T-helper 2 cell (primary cell): ENCODE data around the gene SMCO2.

Experiments used
- DNase-seq, 5 experiments: peaks; one replicate each; pipeline versions ENCODE4 v3.0.0 to v3.0.0-alpha.2; 2012 to 2022
- total RNA-seq, 2 donors: gene quantifications; one replicate each; lab custom pipeline; 2026; lab: John Stamatoyannopoulos, UW

SMCO2 gene
- total RNA-seq: 0 reads per million in 2 donors

DNA sequence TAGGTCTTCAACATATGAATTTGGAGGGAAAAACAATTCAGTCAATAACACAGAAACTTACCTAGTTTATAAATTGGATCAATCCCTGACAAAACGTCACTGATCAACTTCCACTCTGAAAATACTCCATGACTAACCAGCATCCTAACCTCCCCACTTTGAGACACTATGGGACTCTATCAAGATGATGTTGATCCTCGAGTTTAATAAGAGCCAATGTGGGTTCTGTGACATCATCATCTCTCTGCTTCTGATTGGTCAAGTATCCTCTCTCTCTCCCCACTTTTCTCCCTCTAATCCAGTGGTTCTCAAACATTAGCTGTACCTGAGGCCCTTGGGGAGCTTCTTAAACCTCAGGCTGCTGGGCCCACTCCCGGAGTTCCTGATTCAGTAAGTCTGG, at the start of gene SMCO2:
TSS of gene SMCO2 (plus strand) at position 301 of the 400 bp plus-strand sequence. CDS start 23,896 bp downstream, outside the sequence.
- no peak for DNase-seq

DNA sequence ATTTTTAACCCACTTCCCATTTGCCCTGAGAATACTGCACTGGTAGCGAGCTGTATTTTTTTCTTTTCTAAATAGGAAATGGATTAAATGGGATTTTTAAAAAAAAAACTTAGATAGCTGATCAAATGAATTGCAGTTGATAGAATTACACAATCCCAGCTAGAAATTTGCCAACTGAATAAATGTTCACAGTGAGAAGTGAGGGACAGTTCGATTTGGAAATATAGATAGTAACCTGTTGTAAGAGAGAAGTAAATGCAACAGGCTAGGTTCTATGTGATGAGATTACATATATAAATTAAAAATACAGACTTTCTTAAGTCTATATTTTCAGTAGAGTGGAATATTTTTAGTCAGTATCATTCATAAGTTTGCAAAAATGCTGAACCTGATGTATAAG, 48.1 kb upstream of the SMCO2 start:
- no peak for DNase-seq

- no peak for DNase-seq
Measured at GRCh38 chr12:27399074-27399473, 47.5 kb upstream of the SMCO2 start.

DNA sequence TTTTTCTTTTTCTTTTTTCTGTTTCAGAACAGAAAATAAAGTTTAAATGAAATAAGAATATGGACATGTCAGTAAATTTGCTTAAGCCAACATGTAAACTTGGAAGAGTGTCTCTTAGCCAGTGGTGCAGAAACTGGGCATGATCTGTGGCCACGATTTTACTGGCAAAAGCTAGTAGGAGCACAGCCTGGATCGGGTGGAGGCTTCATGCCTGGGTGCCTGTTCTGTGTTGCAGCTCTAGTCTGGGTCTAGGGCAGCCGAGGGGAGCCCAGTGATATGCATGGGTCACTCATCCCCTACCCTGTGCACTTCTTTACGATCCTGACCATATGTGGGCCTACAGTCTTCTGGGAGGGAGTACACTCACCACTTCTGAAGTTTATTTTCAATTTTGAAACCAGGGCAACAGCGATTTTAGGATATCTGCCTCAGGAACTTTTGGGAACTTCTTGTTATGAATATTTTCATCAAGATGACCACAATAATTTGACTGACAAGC, 45.6 kb upstream of the SMCO2 start:
- no peak for DNase-seq

DNA sequence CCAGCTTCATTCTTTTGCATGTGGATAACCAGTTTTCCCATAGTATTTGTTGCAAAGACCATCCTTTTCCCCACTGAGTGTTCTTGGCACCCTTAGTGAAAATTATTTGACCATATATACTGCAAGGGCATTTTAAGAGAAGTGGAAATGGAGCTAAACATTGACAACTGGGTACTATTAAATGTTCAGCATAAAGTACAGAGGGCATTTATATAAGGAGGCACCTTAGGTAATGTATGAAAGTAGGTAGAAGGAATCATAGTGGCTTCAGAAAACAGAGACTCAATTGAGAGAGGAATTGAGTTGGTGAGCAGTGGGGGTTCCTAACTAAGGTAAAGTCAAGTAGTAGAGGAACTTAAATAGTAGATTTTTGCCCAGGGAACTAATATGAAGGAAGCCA, 34.5 kb upstream of the SMCO2 start:
- DNase-seq: no peak

GRCh38 chr12:27422697-27423096, 23.8 kb upstream of the SMCO2 start:
- peak in 1 of 5 experiments; percentile 13 for DNase-seq

- DNase-seq: peak in 1 of 5 experiments; percentile 69
Measured at GRCh38 chr12:27424631-27425230, 21.8 kb upstream of the SMCO2 start.

DNA sequence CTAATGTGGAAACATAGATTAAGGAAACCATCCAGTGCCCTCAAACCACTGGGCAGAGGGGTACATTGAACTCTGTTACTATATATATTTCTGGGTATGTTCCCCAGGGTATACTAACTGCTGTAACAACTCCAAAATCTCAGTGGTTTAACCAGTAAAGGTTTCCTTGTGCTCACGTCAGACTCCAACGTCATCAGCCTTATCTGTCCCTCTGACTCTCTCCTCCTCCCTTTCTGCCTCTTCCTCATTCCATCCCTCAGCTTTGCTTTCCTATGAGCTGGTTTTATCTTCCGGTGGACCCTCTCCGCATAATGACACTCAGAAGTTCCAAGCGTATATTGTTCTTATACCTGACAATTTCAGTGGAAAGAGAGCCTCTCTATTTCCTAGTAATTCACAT, 21.2 kb upstream of the SMCO2 start:
- no peak for DNase-seq

DNA sequence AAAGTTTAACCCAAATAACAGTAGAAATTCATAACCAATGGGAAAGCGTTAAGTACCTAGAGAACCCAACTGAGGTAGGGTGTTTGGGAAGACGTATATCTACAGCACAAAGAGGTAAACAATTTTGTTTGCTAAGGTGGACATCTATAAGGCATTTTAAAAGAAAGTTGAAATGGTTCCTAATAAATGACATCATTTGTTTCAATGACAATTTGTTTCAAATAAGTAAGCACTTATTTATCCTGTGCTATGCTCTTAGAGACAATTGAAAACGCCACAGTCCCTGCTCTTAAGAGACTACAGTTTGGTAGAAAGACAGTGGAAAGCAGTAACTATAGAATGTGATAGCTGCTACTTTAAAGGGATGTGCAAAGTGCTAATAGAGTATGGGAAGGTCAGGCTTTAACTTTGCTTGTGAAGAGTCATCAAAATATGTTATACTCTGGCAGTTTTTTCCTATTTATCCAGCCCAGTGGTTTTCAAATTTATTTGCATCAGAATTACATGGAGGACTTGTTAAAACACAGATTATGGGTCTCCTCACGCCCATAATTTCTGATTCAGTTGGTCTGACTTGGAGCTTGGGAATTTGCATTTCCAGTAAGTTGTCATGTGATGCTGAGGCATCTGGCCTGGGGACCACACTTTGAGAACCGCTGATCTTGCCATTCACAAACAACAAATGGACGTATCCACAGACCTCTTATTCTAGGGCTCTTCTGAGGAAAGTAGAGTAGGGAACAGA, 19.6 kb upstream of the SMCO2 start:
- DNase-seq: no peak

- DNase-seq: no peak
Measured at GRCh38 chr12:27427824-27428223, 18.7 kb upstream of the SMCO2 start.

- DNase-seq: no peak
Measured at GRCh38 chr12:27428466-27428865, 18.1 kb upstream of the SMCO2 start.

DNA sequence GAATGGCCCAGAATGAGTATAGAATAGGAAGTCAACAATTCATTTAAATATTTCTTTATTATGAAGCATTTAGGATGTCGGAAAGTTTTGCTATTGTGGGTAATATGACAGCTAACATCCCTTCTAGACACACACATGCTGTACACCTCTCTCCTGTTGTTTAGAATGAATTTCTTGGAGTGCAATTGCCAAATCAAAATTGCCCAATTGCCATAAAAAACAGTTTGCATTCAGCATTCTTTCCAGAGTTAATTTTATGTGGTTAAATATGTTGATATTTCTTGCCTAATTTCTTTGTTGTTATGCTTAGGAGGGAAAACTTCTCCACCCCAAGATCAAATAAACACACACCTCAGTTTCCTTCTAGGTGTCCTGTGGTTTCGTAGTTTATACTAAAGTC, 16.9 kb upstream of the SMCO2 start:
- DNase-seq: no peak

DNA sequence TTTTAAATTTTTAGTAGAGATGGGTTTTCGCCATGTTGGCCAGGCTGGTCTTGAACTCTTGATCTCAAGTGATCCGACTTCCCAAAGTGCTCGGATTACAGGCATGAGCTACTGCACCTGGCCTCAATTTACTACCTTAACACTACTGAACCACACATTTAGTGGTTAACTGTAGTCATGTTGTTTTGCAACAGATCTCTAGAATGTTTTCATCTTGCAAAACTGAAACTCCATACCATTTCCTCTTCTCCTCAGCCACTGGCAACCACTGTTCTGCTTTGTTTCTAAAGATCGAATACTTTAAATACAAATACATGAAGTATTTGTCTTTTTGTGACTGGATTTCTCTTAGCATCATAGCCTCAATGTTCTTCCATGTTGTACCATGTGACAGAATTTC, 15.4 kb upstream of the SMCO2 start:
- DNase-seq: peak in 1 of 5 experiments; percentile 80

DNA sequence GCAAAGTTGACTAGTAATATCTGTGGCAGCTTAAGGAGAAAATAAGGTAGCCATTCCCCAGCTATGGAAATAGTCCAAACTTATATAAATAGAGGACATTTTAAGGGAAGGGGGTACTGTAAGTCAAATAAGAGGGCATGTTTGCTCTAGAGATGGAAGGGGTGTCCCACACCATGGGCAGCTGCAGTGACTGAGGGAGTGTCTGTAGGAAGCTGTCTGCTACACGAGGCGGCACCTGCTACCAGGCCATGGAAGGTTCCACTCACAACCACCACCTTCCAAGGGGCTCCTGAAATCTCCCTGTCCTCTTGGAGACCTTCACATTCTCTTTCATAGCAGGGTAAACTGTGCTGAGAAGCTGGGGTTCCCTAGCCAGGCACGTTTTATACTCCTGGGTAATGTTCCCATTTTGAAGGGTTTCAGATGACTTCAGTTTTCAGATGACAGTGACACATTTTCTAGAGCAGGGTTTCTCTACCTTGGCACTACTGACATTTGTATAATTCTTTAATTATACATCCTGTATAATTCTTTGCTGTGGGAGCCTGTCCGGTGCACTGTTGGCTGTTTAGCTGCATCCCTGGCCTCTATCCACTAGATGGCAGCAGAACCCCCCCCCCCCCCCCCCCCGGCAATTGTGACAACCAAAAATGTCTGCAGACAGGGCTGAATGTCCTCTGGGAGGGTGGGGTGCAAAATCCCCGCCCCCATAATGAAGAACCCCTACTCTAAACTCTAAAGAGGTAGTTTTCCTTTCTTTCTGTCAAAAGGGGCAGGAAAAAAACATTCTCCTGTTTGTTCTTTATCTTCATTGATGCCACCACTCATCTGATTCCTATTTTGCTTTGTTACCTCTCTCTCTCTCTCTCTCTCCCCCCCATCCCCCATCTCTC, 11.6 kb upstream of the SMCO2 start:
- peak in 1 of 5 experiments; percentile 64 for DNase-seq

- peak in 1 of 5 experiments; percentile 49 for DNase-seq
Measured at GRCh38 chr12:27436029-27436428, 10.5 kb upstream of the SMCO2 start.

DNA sequence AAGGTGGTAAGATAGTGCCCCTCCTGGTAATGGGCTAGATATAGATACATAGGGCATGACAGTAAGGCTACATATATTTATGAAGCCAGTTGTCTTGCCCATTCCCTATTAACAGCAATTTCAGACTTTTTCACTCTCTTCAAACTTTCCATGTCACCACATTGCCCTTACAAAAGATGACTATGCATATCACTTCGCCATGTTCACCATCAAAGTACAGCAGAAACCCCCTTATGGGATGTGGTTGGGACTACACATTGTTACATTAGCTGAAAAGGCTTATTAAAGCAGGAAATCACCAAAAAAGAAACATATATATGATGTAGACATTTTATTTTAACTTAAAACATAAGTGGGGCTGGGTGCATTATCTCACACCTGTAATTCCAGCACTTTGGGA, 9.8 kb upstream of the SMCO2 start:
- DNase-seq: peak in 1 of 5 experiments; percentile 30

DNA sequence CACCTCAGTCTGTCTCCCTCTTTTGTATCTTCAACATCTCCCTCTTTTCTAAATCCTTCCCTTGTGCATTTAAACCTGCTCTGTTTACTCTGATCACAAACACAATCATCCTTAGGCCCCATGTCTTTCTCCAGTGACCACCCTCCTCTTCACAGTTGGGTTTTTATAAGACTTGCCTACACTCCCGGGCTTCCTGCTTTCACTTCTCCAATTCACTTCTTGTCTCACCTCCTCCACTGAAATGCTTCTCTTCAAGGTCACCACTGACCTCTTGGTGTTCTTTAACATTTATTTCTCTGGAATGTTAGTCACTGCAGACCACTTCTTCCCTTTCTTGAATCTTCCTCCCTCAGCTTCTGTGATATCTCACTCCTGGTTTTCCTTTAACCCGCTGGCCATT, 8.7 kb upstream of the SMCO2 start:
- no peak for DNase-seq

- no peak for DNase-seq
Measured at GRCh38 chr12:27447761-27448160, 1.2 kb downstream of the SMCO2 start.

DNA sequence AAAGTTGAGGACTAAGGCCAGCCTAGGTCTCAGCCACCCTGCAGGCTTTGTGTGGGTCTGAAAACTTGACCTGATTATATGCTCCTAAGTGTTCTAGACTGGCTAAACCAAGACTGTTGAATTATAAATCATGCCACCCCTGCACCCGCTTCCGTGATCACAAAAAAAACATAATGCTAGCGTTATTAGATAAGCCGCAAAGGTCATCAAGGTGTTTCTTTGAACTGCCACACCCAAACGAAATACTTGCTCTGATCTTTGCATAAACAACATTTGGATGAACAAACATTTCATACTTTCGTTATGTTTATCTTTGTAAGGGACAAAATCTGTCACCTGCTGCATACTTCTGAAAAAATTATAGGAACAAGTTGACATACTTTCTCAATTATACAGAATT, 2.5 kb downstream of the SMCO2 start:
- DNase-seq: no peak

GRCh38 chr12:27449893-27450534, 3.5 kb downstream of the SMCO2 start:
- no peak for DNase-seq

DNA sequence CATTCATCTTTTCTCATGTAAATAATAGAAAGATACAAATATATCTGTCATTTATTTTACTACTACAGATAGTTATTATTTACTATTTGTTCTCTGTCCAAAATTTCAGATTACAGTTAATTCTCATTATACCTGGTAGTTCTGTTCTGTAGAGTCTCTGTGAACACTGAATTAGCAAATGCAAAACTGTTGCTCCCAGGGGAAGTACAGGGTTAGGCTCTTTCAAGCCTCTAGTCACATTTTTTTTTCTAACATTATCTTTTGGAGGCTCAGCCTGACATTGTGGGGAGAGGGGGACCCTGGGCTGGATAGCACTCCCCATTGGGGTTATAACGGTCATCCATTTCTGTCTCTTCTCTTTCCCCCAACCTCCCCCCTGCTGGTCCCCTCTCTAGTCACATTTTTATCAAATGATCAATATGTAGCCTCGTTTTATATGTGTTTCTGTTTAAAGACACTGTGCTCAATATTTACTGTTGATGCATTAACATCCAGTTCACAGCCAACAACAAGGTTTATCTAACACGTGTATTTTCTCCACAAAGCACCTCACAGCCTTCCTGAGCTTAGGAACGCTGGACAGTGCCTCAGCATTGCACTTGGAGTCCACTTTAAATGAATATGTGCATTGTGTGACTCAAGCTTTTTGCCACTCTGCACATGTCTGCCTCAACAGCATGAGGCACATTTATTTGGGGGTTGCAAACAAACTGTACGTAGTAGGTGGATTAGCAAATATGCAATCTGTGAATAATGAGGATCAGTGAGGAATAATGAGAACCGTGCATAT, 4.7 kb downstream of the SMCO2 start:
- DNase-seq: no peak

- no peak for DNase-seq
Measured at GRCh38 chr12:27453421-27453820, 6.9 kb downstream of the SMCO2 start.
